Activated naive CD8-positive, alpha-beta T cell treated with anti-CD3 and anti-CD28 coated beads, Interleukin-2, amount 50 U/mL, for 24 hours (primary cell): ENCODE measurements around the gene CAMK2B.
"Not testable (repeated sequence)": the region's sequence is repeated elsewhere in the genome, so short reads cannot be mapped to it uniquely, and the experiment has no call there.

Experiments used
- ATAC-seq: fragments of 150-1000 bp; cut with Tn5 transposase; one replicate; pipeline ENCODE4 v1.10.0; 2021
- DNase-seq: peaks from one replicate; pipeline ENCODE4 v3.0.0; 2021
- H3K27ac Mint-ChIP-seq: one replicate; pipeline ENCODE4 v1.8.0; 2021; ENCODE audit warnings: mild to moderate bottlenecking, mixed read lengths
- H3K27me3 Mint-ChIP-seq: one replicate; pipeline ENCODE4 v1.8.0; 2021; ENCODE audit warnings: mixed read lengths
- H3K36me3 Mint-ChIP-seq: one replicate; pipeline ENCODE4 v1.8.0; 2021; ENCODE audit warnings: low read depth, mixed read lengths
- H3K4me1 Mint-ChIP-seq: one replicate; pipeline ENCODE4 v1.8.0; 2021; ENCODE audit warnings: mixed read lengths
- H3K4me3 Mint-ChIP-seq: one replicate; pipeline ENCODE4 v1.8.0; 2021; ENCODE audit warnings: mild to moderate bottlenecking, moderate library complexity, mixed read lengths
- H3K9me3 Mint-ChIP-seq: one replicate; pipeline ENCODE4 v1.8.0; 2021; ENCODE audit warnings: mixed read lengths

Gene CAMK2B

DNA sequence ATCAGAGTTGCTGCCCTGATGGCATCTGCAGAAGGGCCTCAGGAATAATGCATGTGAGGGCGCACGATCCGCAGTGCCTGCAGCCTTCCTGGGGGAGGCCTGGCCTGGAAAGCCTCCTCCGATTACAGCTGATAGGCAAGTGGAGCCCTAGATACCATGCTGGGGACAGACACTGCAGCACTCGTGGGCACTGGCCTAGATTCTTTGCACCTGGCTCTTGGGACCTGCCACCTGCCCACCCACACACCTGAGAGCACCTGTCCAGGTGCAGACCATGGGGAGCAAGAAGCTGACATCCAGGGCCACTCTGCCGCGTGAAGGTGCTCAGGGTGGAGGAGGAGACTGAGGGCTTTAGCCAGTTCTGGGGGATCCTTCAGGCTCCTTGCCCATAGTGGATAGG lies 109.9 kb downstream of the CAMK2B start:
- H3K4me1 Mint-ChIP-seq, result no peaks in the 10 kb centered on the region
- H3K4me3 Mint-ChIP-seq, result no peak overlapping the region
- ATAC-seq, result no peak
- DNase-seq, result no peak
- H3K27me3 Mint-ChIP-seq, result no peaks in the 10 kb centered on the region
- H3K36me3 Mint-ChIP-seq, result peaks cover 7% of the 10 kb centered on the region
- H3K9me3 Mint-ChIP-seq, result no peaks in the 10 kb centered on the region
- no peak overlapping the region for H3K27ac Mint-ChIP-seq

DNA sequence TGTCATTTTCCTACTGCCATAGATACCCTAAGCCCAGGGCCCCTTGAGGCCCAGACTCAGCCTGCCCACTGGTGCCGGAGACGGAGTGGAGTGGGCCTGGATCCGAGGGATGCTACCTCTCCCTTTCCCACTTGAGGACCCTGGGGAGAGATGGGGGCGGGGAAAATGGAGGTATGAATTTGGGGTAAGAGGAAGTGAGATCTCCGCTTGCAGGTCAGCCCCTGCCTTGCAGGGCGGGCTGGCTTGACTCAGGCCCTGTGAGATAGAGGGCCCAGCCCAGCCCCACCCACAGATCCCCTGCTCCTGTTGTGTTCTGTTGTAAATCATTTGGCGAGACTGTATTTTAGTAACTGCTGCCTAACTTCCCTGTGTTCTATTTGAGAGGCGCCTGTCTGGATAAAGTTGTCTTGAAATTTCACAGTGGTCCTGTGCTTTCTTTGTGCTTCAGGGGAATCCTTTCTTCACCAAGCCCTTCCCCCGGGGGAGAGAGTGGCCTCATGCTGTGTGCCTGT lies 111.5 kb downstream of the CAMK2B start:
- H3K4me3 Mint-ChIP-seq, result no peak overlapping the region
- no peak overlapping the region for H3K27ac Mint-ChIP-seq
- no peaks in the 10 kb centered on the region for H3K4me1 Mint-ChIP-seq
- H3K27me3 Mint-ChIP-seq, result no peaks in the 10 kb centered on the region
- H3K36me3 Mint-ChIP-seq, result peaks cover 12% of the 10 kb centered on the region
- H3K9me3 Mint-ChIP-seq, result no peaks in the 10 kb centered on the region
- DNase-seq, result no peak
- no peak for ATAC-seq

DNA sequence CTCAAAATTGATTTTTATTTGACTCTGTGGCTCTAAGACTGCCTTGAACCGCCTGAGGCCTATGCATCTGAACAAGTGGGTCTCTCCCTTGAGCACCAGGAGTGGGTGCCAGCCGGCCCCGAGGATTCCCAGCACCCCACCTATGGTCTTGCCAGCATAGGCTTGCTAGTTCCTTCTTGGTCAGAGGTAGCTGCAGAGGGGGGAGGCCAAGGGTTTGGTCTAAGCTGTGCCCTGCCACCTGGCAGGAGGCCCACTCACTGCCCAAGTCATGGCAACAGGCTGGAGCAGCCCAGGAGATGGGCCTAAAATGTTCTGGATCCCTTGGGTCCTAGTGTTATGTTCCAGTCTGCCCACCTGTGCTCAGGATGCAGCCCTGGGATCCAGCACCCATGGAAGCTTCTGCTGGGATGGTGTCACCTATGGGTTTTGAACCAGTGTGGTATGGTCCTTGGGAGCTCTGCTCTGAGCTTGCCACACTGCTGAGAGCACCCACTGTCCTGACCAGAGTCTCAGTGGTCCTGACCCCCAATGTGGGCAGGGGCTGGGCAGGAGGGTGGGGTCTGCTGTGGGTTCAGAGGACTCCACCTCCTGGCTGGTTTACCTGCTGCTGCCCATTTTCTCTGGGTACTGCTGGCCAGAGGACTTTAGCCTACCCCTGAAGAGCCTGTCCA lies 112.1 kb downstream of the CAMK2B start:
- no peak for ATAC-seq
- peaks cover 16% of the 10 kb centered on the region for H3K36me3 Mint-ChIP-seq
- H3K4me3 Mint-ChIP-seq, result no peak overlapping the region
- no peak overlapping the region for H3K27ac Mint-ChIP-seq
- H3K27me3 Mint-ChIP-seq, result no peaks in the 10 kb centered on the region
- DNase-seq, result no peak
- H3K9me3 Mint-ChIP-seq, result no peaks in the 10 kb centered on the region
- H3K4me1 Mint-ChIP-seq, result no peaks in the 10 kb centered on the region

DNA sequence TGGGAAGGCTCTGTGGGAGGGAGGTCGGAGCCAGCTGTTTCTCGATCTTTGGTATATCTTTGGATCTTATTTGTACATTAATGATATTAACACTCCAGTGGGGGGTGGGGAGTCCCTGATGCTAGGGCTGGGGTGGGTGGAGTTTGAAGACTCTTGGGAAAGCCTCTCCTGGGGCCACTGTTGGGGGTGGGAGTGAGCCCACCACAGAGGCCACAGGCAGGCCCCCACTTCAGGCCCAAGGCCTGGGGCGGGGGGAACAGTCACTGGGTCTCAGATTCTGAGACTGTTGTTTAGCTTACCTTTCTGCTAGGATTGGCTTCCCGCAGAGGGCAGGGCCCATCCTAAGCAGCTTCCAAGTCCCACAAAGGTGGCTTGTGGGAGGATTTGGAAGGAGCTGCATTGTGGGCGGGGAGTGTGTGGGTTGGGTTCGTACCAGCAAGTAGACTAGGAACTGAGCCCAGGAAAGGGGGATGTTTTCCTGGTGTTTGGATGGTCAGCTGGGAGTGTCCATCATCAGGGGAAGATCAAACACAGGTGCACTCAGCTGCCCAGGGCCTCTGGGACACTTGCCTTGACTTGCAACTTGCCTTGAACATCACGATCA lies 112.7 kb downstream of the CAMK2B start:
- no peak for DNase-seq

DNA sequence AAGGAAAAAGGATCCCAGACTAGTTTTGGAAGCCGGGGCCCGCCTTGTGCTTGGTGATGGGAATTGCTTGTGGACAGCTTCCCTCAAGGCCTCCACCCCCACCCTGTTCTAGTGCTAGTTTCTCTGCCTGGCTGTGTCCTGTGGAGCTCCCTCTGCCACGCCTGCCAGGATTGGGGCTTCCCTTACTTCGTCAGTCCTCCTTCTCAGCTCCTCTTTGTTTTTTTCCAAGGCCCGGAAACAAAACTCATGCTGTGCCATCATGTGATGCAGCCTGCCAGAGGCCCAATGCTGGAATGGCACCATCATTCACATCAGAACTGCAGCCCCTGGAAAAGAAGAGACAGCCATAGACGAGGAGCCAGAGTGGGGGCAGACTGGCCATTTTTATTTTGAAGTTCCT lies 113.4 kb downstream of the CAMK2B start:
- Mint-ChIP-seq H3K36me3 (peaks cover 21% of the 10 kb centered on the region), H3K4me1 (no peaks in the 10 kb centered on the region), H3K27ac (no peak overlapping the region), H3K4me3 (no peak overlapping the region), H3K9me3 (no peaks in the 10 kb centered on the region), H3K27me3 (no peaks in the 10 kb centered on the region)
- ATAC-seq (no peak), DNase-seq (no peak)

More for the DNA sequence above, 112.7 kb downstream of the CAMK2B start:
- Mint-ChIP-seq H3K4me3 (no peak overlapping the region), H3K27ac (no peak overlapping the region), H3K27me3 (no peaks in the 10 kb centered on the region), H3K4me1 (no peaks in the 10 kb centered on the region), H3K36me3 (peaks cover 19% of the 10 kb centered on the region), H3K9me3 (no peaks in the 10 kb centered on the region)
- ATAC-seq, result no peak

DNA sequence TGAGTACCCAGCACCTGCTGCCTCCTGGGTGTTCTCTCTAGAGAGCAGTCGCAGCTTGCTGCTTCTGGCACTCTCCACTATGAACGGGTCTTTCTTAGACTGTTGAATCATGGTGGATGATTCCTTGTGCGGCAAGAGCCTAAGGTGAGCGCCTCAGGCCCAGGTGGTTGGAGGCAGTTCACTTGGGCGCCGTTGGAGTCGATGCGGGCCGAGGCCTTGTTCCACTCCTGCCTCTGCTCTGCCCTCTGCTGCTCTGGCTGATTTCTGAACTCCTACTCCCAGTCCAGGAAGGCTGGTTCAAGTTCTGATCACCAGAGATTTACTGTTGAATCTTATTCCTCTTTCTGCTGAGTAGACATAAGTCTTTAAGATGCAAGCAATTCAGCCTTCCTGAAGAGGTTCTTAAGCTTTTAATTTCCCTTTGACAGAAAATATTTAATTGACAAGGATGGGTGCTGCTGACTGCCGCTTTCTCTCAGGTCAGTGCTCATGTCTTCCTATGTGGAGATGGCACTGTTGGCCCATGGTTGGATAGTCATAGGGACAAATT lies 114.2 kb downstream of the CAMK2B start:
- ATAC-seq (no peak), DNase-seq (no peak)
- Mint-ChIP-seq H3K27me3 (no peaks in the 10 kb centered on the region), H3K36me3 (peaks cover 26% of the 10 kb centered on the region), H3K9me3 (no peaks in the 10 kb centered on the region), H3K27ac (no peak overlapping the region), H3K4me3 (no peak overlapping the region), H3K4me1 (no peaks in the 10 kb centered on the region)

DNA sequence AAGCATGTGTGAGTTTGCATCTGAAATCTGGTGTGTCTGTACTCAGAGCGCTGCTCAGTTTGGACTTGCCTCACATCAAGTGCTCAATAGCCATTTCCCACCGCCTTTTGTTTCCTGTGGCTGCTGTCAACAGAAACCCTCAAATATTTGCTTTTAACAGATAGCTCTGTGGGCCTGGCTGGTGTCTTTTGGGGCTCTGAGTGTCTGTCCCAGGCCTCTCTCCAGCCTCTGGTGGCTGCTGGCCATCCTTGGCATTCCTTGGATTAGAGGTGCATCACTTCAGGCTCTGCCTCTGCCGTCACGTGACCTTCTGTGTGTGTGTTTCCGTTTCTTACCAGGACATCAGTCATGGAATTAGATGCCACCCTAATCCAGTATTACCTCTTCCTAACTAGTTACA lies 115.3 kb downstream of the CAMK2B start:
- Mint-ChIP-seq H3K36me3 (peaks cover 29% of the 10 kb centered on the region), H3K27ac (no peak overlapping the region), H3K27me3 (no peaks in the 10 kb centered on the region), H3K4me3 (no peak overlapping the region), H3K4me1 (no peaks in the 10 kb centered on the region), H3K9me3 (no peaks in the 10 kb centered on the region)
- DNase-seq (no peak), ATAC-seq (no peak)

DNA sequence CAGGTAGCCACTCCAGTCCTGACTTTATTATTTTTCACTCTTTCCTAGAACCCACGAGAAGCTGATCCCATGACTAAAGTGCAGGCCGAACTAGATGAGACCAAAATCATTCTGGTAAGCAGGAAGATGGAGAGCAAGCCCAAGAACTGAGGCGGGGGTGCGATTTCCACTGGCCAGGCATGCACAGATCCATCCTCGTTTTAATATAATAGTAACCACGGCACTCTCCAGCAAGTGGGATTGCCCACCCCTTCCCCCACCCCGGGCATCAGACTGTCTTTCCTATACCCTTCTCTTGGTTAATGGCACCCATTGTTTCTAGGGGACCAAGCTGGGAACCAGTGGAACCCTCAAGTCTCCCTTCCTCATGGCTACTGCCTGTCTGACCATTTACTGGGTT lies 117.3 kb downstream of the CAMK2B start:
- no peak overlapping the region for H3K4me3 Mint-ChIP-seq
- H3K4me1 Mint-ChIP-seq, result peaks cover 7% of the 10 kb centered on the region
- no peaks in the 10 kb centered on the region for H3K27me3 Mint-ChIP-seq
- no peak overlapping the region for H3K27ac Mint-ChIP-seq
- DNase-seq (no peak), ATAC-seq (no peak)
- no peaks in the 10 kb centered on the region for H3K9me3 Mint-ChIP-seq
- peaks cover 36% of the 10 kb centered on the region for H3K36me3 Mint-ChIP-seq

DNA sequence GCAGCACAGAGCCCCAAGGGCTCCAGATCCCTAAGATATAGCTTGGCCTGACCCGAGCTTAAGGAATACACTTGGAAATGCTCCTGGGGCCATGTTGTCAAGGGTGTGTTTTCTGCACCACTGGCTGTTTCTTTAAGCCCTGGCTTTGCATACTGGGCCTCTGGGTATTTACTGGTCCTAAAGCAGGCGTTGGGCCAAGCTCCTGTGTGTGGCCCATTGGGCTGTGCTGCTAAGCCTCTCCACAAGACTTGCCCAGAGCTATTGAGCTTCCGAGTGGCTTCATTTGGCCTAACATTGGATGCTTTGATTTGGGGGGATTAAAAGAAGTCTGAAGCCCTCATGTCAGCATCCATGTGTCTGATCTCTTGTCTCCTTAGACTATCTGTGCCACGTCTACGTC lies 119.4 kb downstream of the CAMK2B start:
- ATAC-seq (no peak), DNase-seq (no peak)
- Mint-ChIP-seq H3K9me3 (no peaks in the 10 kb centered on the region), H3K27ac (no peak overlapping the region), H3K36me3 (peaks cover 31% of the 10 kb centered on the region), H3K4me1 (peaks cover 22% of the 10 kb centered on the region), H3K4me3 (no peak overlapping the region), H3K27me3 (no peaks in the 10 kb centered on the region)

DNA sequence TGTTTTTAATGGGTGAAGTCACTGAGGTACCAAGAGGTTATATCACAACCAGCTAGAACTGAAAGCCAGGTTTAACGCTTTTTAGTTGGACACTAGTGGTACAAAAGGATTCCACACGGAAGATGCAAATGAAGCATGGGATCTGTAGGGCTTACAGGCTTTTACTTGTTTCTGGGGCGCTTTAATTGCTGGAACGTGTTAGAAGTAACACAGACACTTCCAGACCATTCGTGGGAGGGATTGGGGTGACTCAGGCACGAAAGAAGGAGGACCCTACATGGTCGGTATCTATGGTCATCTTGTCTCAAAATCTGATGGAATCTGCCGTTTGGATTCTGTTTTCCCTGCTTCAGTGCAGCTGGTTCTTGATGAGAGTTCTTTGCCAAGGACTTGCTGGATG lies 123.6 kb downstream of the CAMK2B start:
- peaks cover 27% of the 10 kb centered on the region for H3K4me1 Mint-ChIP-seq
- peaks cover 17% of the 10 kb centered on the region for H3K36me3 Mint-ChIP-seq
- H3K27ac Mint-ChIP-seq, result peak overlapping the region; percentile 56
- no peaks in the 10 kb centered on the region for H3K9me3 Mint-ChIP-seq
- DNase-seq (no peak), ATAC-seq (no peak)
- peak overlapping the region; percentile 87 for H3K4me3 Mint-ChIP-seq
- H3K27me3 Mint-ChIP-seq, result no peaks in the 10 kb centered on the region

DNA sequence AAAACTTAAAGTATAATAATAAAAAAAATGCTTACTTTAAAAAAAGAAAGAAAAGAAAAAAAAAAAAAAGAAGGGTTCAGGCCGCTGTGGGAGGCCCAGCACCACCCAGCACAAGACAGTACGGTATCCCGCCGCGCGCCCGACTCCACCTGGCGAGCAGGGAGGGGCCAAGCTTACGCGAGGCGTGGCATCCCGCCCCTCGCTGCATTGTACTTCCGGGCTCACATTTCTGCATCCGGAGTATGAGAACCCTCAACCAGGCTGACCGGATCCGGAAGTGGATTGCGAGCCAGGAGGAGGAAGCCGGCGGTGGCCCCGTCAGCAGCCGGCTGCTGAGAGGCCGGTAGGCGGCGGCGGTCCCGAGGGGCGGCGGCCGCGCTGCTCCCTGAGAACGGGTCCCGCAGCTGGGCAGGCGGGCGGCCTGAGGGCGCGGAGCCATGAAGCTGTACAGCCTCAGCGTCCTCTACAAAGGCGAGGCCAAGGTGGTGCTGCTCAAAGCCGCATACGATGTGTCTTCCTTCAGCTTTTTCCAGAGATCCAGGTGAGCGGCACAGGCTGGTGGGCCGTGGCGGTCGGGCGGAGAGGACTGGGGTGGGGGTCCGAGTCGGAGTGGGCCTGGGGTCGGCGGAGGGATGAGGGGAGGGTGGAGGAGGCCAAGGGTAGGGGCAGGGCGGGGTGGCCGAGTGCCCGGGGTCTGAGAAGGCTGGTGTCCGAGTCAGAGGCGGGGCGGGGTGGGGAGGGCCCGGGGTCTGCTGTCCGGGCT lies 124.5 kb downstream of the CAMK2B start, which contains the start of gene YKT6:
Gene YKT6, plus strand, starts transcription at position 280 of the 763 bp plus-strand sequence. Its CDS starts 158 bp downstream, at position 438.
- peak; percentile 100 for ATAC-seq
- Mint-ChIP-seq H3K27ac (peak within 1 kb of the TSS; percentile 56), H3K36me3 (peaks cover 11% of the 10 kb centered on the region), H3K4me1 (peaks cover 34% of the 10 kb centered on the region), H3K9me3 (no peaks in the 10 kb centered on the region), H3K4me3 (peak within 1 kb of the TSS; percentile 87), H3K27me3 (no peaks in the 10 kb centered on the region)
- peak; percentile 95 for DNase-seq

DNA sequence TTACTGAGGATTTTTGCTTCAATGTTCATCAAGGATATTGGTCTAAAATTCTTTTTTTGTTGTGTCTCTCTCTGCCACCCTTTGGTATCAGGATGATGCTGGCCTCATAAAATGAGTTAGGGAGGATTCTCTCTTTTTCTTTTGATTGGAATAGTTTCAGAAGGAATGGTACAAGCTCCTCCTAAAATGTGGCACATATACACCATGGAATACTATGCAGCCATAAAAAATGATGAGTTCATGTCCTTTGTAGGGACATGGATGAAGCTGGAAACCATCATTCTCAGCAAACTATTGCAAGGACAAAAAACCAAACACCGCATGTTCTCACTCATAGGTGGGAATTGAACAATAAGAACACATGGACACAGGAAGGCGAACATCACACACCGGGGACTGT lies 125.2 kb downstream of the CAMK2B start:
- not testable (repeated sequence) for ATAC-seq

DNA sequence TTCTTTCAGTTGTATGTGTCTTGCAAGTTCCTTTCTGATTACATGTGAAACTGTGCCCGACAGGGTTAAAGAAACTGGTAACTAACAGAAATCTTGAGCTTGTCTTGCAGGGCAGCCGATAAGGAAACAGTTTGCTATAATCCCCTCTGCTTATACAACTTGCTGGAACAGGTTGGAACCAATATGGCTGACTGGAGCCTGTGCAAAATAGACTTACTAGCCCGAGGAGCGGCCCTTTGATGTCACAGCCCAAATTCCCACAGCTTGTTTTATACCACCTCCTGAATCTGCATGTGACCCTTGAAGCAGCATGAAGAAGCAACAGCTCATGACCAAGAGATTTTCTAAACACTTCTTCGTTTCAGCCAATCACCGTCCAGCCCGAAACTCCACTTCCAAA lies 127.9 kb downstream of the CAMK2B start:
- ATAC-seq, result no peak
- peaks cover 27% of the 10 kb centered on the region for H3K4me1 Mint-ChIP-seq
- DNase-seq, result no peak
- no peaks in the 10 kb centered on the region for H3K9me3 Mint-ChIP-seq
- no peak overlapping the region for H3K4me3 Mint-ChIP-seq
- no peaks in the 10 kb centered on the region for H3K36me3 Mint-ChIP-seq
- peaks cover under 1% of the 10 kb centered on the region for H3K27me3 Mint-ChIP-seq
- no peak overlapping the region for H3K27ac Mint-ChIP-seq

More for the DNA sequence above, 125.2 kb downstream of the CAMK2B start:
- not testable (repeated sequence) for H3K27me3 Mint-ChIP-seq, H3K27ac Mint-ChIP-seq, DNase-seq, H3K9me3 Mint-ChIP-seq, H3K36me3 Mint-ChIP-seq
- peak overlapping the region; percentile 69 for H3K4me3 Mint-ChIP-seq
- H3K4me1 Mint-ChIP-seq, result peaks cover 35% of the 10 kb centered on the region

DNA sequence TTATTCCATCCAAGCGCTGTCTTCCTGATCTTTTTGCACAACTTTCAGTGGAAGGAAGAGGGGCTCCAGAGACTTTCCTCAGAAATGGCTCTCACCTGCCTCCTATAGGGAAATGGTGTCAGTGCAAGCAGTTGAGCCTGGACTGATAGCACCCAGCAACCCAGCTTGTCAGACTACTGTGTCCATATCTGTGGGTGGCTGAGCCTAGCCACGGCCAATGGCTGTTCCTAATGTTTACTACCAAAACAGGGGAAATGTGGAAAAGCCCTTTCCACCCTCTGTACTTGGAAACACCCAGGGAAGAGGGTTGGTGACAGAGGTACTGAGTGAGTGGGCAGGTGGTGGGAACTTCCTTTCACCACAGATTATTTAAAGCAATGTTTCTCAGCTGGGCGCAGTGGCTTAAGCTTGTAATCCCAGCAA lies 128.9 kb downstream of the CAMK2B start:
- DNase-seq, result peak; percentile 42
- H3K9me3 Mint-ChIP-seq, result no peaks in the 10 kb centered on the region
- no peak overlapping the region for H3K27ac Mint-ChIP-seq
- H3K4me3 Mint-ChIP-seq, result no peak overlapping the region
- peaks cover 2% of the 10 kb centered on the region for H3K27me3 Mint-ChIP-seq
- H3K4me1 Mint-ChIP-seq, result peaks cover 17% of the 10 kb centered on the region
- no peak for ATAC-seq
- H3K36me3 Mint-ChIP-seq, result no peaks in the 10 kb centered on the region
